ENCODE results near the gene CENPM. TPM values are rescaled to one million over a fixed set of nuclear protein-coding genes. Genes with fewer than 3 reads are reported as not detected.
A peak's percentile ranks its signal among the peaks of the same experiment; 100 is the strongest.
"Not testable (repeated sequence)": the region's sequence is repeated elsewhere in the genome, so short reads cannot be mapped to it uniquely, and the experiment has no call there.

The CENPM gene
- total RNA-seq, 1 experiment from 2014 or later, result 69.3 TPM

GRCh38 chr22:41951898-41952474 lies 5.0 kb upstream of the CENPM start, which contains the start of gene SMIM45:
TSS of gene SMIM45 (plus strand) at chr22:41952150.
- peaks cover 22% of the 10 kb centered on the region for H3K4me1 Mint-ChIP-seq (ENCODE audit: low read depth, unreplicated experiment)
- H3K36me3 Mint-ChIP-seq (ENCODE audit: insufficient read depth, unreplicated experiment), result peaks cover 15% of the 10 kb centered on the region
- no peaks in the 10 kb centered on the region for H3K27me3 Mint-ChIP-seq (ENCODE audit: unreplicated experiment)
- no TSS peak for BruUV-seq (replicated peaks)
- H3K27ac Mint-ChIP-seq (ENCODE audit: unreplicated experiment), result no peak within 1 kb of the TSS
- H3K4me3 Mint-ChIP-seq (ENCODE audit: low read depth, unreplicated experiment), result no peak within 1 kb of the TSS
- no peak for DNase-seq
- TF ChIP-seq CTCF (IDR thresholded peaks at IDR 0.05; ENCODE audit: unreplicated experiment), result no peak
- intact Hi-C loops (cut with micrococcal nuclease; ENCODE audit: unreplicated experiment), result no loop called here
- CTCF ChIA-PET, result interaction anchor here (0.5 kb wide), 2 partner anchors 28 to 100 kb away, joined by 3 to 6 read pairs; no protein-coding TSS in a partner anchor
- H3K9me3 Mint-ChIP-seq (ENCODE audit: low read depth, unreplicated experiment), result no peaks in the 10 kb centered on the region

- H3K27ac Mint-ChIP-seq (ENCODE audit: unreplicated experiment), result no peak overlapping the region
- H3K9me3 Mint-ChIP-seq (ENCODE audit: low read depth, unreplicated experiment), result no peaks in the 10 kb centered on the region
- BruUV-seq (replicated peaks), result no TSS peak
- DNase-seq, result no peak
- H3K4me1 Mint-ChIP-seq (ENCODE audit: low read depth, unreplicated experiment), result peaks cover 39% of the 10 kb centered on the region
- H3K36me3 Mint-ChIP-seq (ENCODE audit: insufficient read depth, unreplicated experiment), result peaks cover 36% of the 10 kb centered on the region
- CTCF ChIA-PET, result interaction anchor here (0.6 kb wide), 1 partner anchor 328 kb away, joined by 4 read pairs; the partner anchor contains the start of gene XRCC6
- no peak overlapping the region for H3K4me3 Mint-ChIP-seq (ENCODE audit: low read depth, unreplicated experiment)
- no peak for TF ChIP-seq CTCF (IDR thresholded peaks at IDR 0.05; ENCODE audit: unreplicated experiment)
- intact Hi-C loops (cut with micrococcal nuclease; ENCODE audit: unreplicated experiment), result loop anchor here (5.0 kb wide), 1 partner anchor 123 kb away; the partner anchor contains the start of genes NAGA and PHETA2
- no peaks in the 10 kb centered on the region for H3K27me3 Mint-ChIP-seq (ENCODE audit: unreplicated experiment)
Measured at GRCh38 chr22:41949297-41949965, 2.5 kb upstream of the CENPM start.

DNA sequence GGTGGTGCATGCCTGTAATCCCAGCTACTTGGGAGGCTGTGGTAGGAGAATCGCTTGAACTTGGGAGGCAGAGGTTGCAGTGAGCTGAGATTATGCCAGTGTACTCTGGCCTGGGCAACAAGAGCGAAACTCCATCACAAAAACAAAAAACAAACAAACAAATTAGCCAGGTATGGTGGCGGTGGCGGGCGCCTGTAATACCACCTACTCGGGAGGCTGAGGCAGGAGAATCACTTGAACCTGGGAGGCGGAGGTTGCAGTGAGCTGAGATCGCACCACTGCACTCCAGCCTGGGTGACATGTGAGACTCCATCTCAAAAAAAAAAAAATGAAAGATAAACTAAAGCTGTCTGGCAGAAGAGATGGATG lies 2.0 kb upstream of the CENPM start:
- not testable (repeated sequence) for BruUV-seq (replicated peaks); H3K27me3 Mint-ChIP-seq (ENCODE audit: unreplicated experiment); DNase-seq; H3K27ac Mint-ChIP-seq (ENCODE audit: unreplicated experiment); H3K9me3 Mint-ChIP-seq (ENCODE audit: low read depth, unreplicated experiment)
- peak overlapping the region; percentile 79 for H3K4me3 Mint-ChIP-seq (ENCODE audit: low read depth, unreplicated experiment)
- CTCF ChIA-PET, result interaction anchor here (0.6 to 1.0 kb wide), 2 partner anchors 23 to 98 kb away, joined by 3 to 5 read pairs; no protein-coding TSS in a partner anchor
- H3K4me1 Mint-ChIP-seq (ENCODE audit: low read depth, unreplicated experiment), result peaks cover 44% of the 10 kb centered on the region
- H3K36me3 Mint-ChIP-seq (ENCODE audit: insufficient read depth, unreplicated experiment), result peaks cover 40% of the 10 kb centered on the region
- intact Hi-C loops (cut with micrococcal nuclease; ENCODE audit: unreplicated experiment), result loop anchor here (5.0 kb wide), 1 partner anchor 123 kb away; the partner anchor contains the start of genes NAGA and PHETA2

- Mint-ChIP-seq H3K27me3 (ENCODE audit: unreplicated experiment) (no peaks in the 10 kb centered on the region), H3K36me3 (ENCODE audit: insufficient read depth, unreplicated experiment) (peaks cover 47% of the 10 kb centered on the region), H3K4me3 (ENCODE audit: low read depth, unreplicated experiment) (peak overlapping the region; percentile 79), H3K4me1 (ENCODE audit: low read depth, unreplicated experiment) (peaks cover 50% of the 10 kb centered on the region), H3K9me3 (ENCODE audit: low read depth, unreplicated experiment) (no peaks in the 10 kb centered on the region), H3K27ac (ENCODE audit: unreplicated experiment) (peak overlapping the region; percentile 62)
- TF ChIP-seq CTCF (IDR thresholded peaks at IDR 0.05; ENCODE audit: unreplicated experiment), result no peak
- intact Hi-C loops (cut with micrococcal nuclease; ENCODE audit: unreplicated experiment), result loop anchor here (5.0 kb wide), 1 partner anchor 124 kb away; the partner anchor contains the start of genes NAGA and PHETA2
- no peak for DNase-seq
- BruUV-seq (replicated peaks), result no TSS peak
- CTCF ChIA-PET, result interaction anchor here (1.0 kb wide), 1 partner anchor 22 kb away, joined by 3 read pairs; no protein-coding TSS in a partner anchor
Measured at GRCh38 chr22:41948142-41948541, 1.2 kb upstream of the CENPM start.

Measured in Calu3 (cell line).